RWPE2 (cell line): ENCODE results near the gene ADAMTS16.

ENCODE experiments used
- ATAC-seq: fragments of 200-7000 bp; cut with Tn5 transposase; 3 replicates; pipeline ENCODE4 v1.9.1; 2021; ENCODE audit warnings: low read depth
- DNase-seq: peaks from one replicate; pipeline ENCODE4 v3.0.0-alpha.2; 2020; ENCODE audit warnings: low spot score
- H3K27ac ChIP-seq: fragments of 450-650 bp; 2 replicates; pipeline ENCODE4 v1.5.1; 2017; ENCODE audit warnings: mild to moderate bottlenecking; ENCODE audit not compliant: poor library complexity, severe bottlenecking
- H3K27me3 ChIP-seq: fragments of 250-450 bp; sonication (Bioruptor Pico); 2 replicates; pipeline ENCODE4 v1.5.1; 2021; ENCODE audit warnings: mild to moderate bottlenecking, moderate library complexity; ENCODE audit not compliant: insufficient read depth, poor library complexity, severe bottlenecking
- H3K36me3 ChIP-seq: fragments of 250-450 bp; sonication (Bioruptor Pico); 2 replicates; pipeline ENCODE4 v1.5.1; 2020; ENCODE audit warnings: low read depth, mild to moderate bottlenecking, moderate library complexity
- H3K4me1 ChIP-seq: fragments of 250-450 bp; sonication (Bioruptor Pico); 2 replicates; pipeline ENCODE4 v1.5.1; 2021; ENCODE audit warnings: mild to moderate bottlenecking, moderate library complexity; ENCODE audit not compliant: insufficient read depth, poor library complexity, severe bottlenecking
- H3K4me3 ChIP-seq: fragments of 250-450 bp; sonication (Bioruptor Pico); 2 replicates; pipeline ENCODE4 v1.5.1; 2021; ENCODE audit warnings: mild to moderate bottlenecking, moderate library complexity; ENCODE audit not compliant: severe bottlenecking
- H3K9me3 ChIP-seq: fragments of 250-450 bp; sonication (Bioruptor Pico); 2 replicates; pipeline ENCODE4 v1.5.1; 2021; ENCODE audit warnings: mild to moderate bottlenecking, moderate library complexity; ENCODE audit not compliant: severe bottlenecking
- CTCF ChIP-seq: fragments of 450-650 bp; IDR thresholded peaks from one replicate; pipeline ENCODE4 v1.5.1; 2017; ENCODE audit warnings: mild to moderate bottlenecking, moderate library complexity; ENCODE audit not compliant: poor library complexity, severe bottlenecking

The ADAMTS16 gene

GRCh38 chr5:5320062-5320805 is 180.1 kb downstream of the ADAMTS16 start:
- Histone ChIP-seq H3K36me3 (no peaks in the 10 kb centered on the region), H3K4me3 (no peak overlapping the region), H3K9me3 (no peaks in the 10 kb centered on the region), H3K27ac (no peak overlapping the region), H3K4me1 (no peaks in the 10 kb centered on the region), H3K27me3 (no peaks in the 10 kb centered on the region)
- TF ChIP-seq CTCF = no peak
- ATAC-seq (no peak), DNase-seq (no peak)

- Histone ChIP-seq H3K27me3 (no peaks in the 10 kb centered on the region), H3K9me3 (no peaks in the 10 kb centered on the region), H3K4me1 (no peaks in the 10 kb centered on the region), H3K27ac (no peak overlapping the region), H3K4me3 (no peak overlapping the region), H3K36me3 (no peaks in the 10 kb centered on the region)
- ATAC-seq = no peak
- DNase-seq = no peak
- no peak for TF ChIP-seq CTCF
Observed at GRCh38 chr5:5321137-5321536, 181.0 kb downstream of the ADAMTS16 start.

- H3K4me1 ChIP-seq = no peaks in the 10 kb centered on the region
- ATAC-seq = no peak
- TF ChIP-seq CTCF = no peak
- H3K9me3 ChIP-seq = no peaks in the 10 kb centered on the region
- H3K36me3 ChIP-seq = no peaks in the 10 kb centered on the region
- no peak overlapping the region for H3K4me3 ChIP-seq
- no peaks in the 10 kb centered on the region for H3K27me3 ChIP-seq
- H3K27ac ChIP-seq = no peak overlapping the region
- DNase-seq = no peak
Observed at GRCh38 chr5:5323551-5323950, 183.4 kb downstream of the ADAMTS16 start.

GRCh38 chr5:5326115-5326758 is 186.1 kb downstream of the ADAMTS16 start:
- no peaks in the 10 kb centered on the region for H3K4me1 ChIP-seq
- H3K27me3 ChIP-seq = no peaks in the 10 kb centered on the region
- H3K9me3 ChIP-seq = no peaks in the 10 kb centered on the region
- TF ChIP-seq CTCF = no peak
- H3K27ac ChIP-seq = no peak overlapping the region
- DNase-seq (no peak), ATAC-seq (no peak)
- H3K36me3 ChIP-seq = no peaks in the 10 kb centered on the region
- H3K4me3 ChIP-seq = no peak overlapping the region

- Histone ChIP-seq H3K27ac (no peak overlapping the region), H3K36me3 (no peaks in the 10 kb centered on the region), H3K4me3 (no peak overlapping the region), H3K4me1 (no peaks in the 10 kb centered on the region), H3K9me3 (no peaks in the 10 kb centered on the region), H3K27me3 (no peaks in the 10 kb centered on the region)
- no peak for TF ChIP-seq CTCF
- DNase-seq = no peak
- no peak for ATAC-seq
Observed at GRCh38 chr5:5327126-5327525, 187.0 kb downstream of the ADAMTS16 start.
